K562 (cell line): ENCODE data around the gene OR10H3. TPM values are rescaled to one million over a fixed set of nuclear protein-coding genes. Genes with fewer than 3 reads are reported as not detected.

Experiments used
- ATAC-seq: fragments of 200-7000 bp; cut with Tn5 transposase; 3 replicates; pipeline ENCODE4 v1.9.1; 2020; ENCODE audit warnings: moderate library complexity
- Bru-seq: library from RNA; stranded (reverse); fragments of 400-500 nt; gene quantifications from one replicate; lab custom pipeline; 2021; lab: Mats Ljungman, UMichigan
- BruChase-seq, 2 experiments: library from RNA; stranded (reverse); fragments of 400-500 nt; gene quantifications; one replicate each; lab custom pipeline; 2021; lab: Mats Ljungman, UMichigan
- BruUV-seq: library from RNA; stranded (reverse); fragments of 400-500 nt; replicated peaks from 2 replicates; lab custom pipeline; 2021; lab: Mats Ljungman, UMichigan
- CTCF ChIA-PET: fragments of 300-600 bp; formaldehyde crosslinking; extraction: SDS; loops from one replicate; lab custom pipeline; 2021; ENCODE audit warnings: low intra/inter-chr PET ratio; lab: Yijun Ruan, JAX
- POLR2A ChIA-PET: fragments of 300-600, 350-650 bp; sonication (Branson Sonifier 250); formaldehyde crosslinking; extraction: SDS; loops from one replicate; lab custom pipeline; 2021; ENCODE audit warnings: antibody characterized with exemption, inconsistent platforms; lab: Yijun Ruan, JAX
- DNase-seq, 4 experiments: peaks; one replicate each; pipeline versions ENCODE4 v3.0.0 to v3.0.0-alpha.2; 2011 to 2018; ENCODE audit warnings: low spot score in 3 of 4, mixed read lengths in 3 of 4; ENCODE audit errors: extremely low read depth in 1 of 4
- FAIRE-seq: peaks from 2 replicates; lab custom pipeline; 2011; peaks lifted over from hg19 to GRCh38; lab: Jason Lieb, UNC
- H2AFZ ChIP-seq: 2 replicates; pipeline ENCODE4 v1.6.0; 2011; ENCODE audit warnings: low read depth, low read length, control low read depth, inconsistent platforms
- H3K27ac ChIP-seq: fragments of 200-600 bp; 3 replicates; pipeline ENCODE4 v1.8.0; 2011; ENCODE audit warnings: low read depth, mild to moderate bottlenecking, control low read depth, inconsistent platforms, low read length, moderate library complexity, mixed read lengths; ENCODE audit errors: extremely low read depth
- H3K27me3 ChIP-seq, 2 experiments: fragments of 300-600 bp in 1 of 2; 2 replicates in 1 of 2; 3 replicates in 1 of 2; pipeline versions ENCODE4 v1.6.0 to v1.8.0; 2011; ENCODE audit warnings: inconsistent platforms in 2 of 2, low read length in 2 of 2, mild to moderate bottlenecking in 1 of 2, mixed read lengths in 1 of 2, moderate library complexity in 1 of 2; ENCODE audit not compliant: control insufficient read depth in 2 of 2, insufficient read depth in 2 of 2
- H3K36me3 ChIP-seq: fragments of 300-600 bp; 3 replicates; pipeline ENCODE4 v1.8.0; 2011; ENCODE audit warnings: mild to moderate bottlenecking, low read length, inconsistent platforms; ENCODE audit not compliant: control insufficient read depth, insufficient read depth
- H3K4me1 ChIP-seq, 2 experiments: fragments of 200-600 bp in 1 of 2; replicated peaks in 1 of 2; 2 replicates in 1 of 2; 3 replicates in 1 of 2; pipeline versions ENCODE4 v1.5.1 to v1.8.0; 2011; ENCODE audit warnings: inconsistent platforms in 2 of 2, low read length in 2 of 2, mild to moderate bottlenecking in 1 of 2, mixed read lengths in 1 of 2, moderate library complexity in 1 of 2; ENCODE audit not compliant: control insufficient read depth in 2 of 2, insufficient read depth in 2 of 2
- H3K4me2 ChIP-seq: 2 replicates; pipeline ENCODE4 v1.6.1; 2011; ENCODE audit warnings: low read length, control low read depth, inconsistent platforms, mixed read lengths; ENCODE audit not compliant: insufficient read depth
- H3K4me3 ChIP-seq: fragments of 200-600 bp; sonication (generic), shearing (Covaris generic); 2 replicates; pipeline ENCODE4 v1.5.1; 2016; ENCODE audit warnings: control low read depth, inconsistent platforms
- H3K79me2 ChIP-seq: fragments of 200-600 bp; 3 replicates; pipeline ENCODE4 v1.8.0; 2011; ENCODE audit warnings: low read length, inconsistent platforms; ENCODE audit not compliant: control insufficient read depth, insufficient read depth
- H3K9ac ChIP-seq, 2 experiments: 2 replicates each; pipeline versions ENCODE4 v1.6.0 to v1.6.1; 2011; ENCODE audit warnings: low read depth in 2 of 2, low read length in 2 of 2, control low read depth in 1 of 2, inconsistent platforms in 1 of 2, mild to moderate bottlenecking in 1 of 2, mixed read lengths in 1 of 2; ENCODE audit not compliant: insufficient read depth in 1 of 2
- H3K9me1 ChIP-seq: one replicate; pipeline ENCODE4 v1.6.0; 2011; ENCODE audit warnings: inconsistent platforms, mild to moderate bottlenecking, low read length, moderate library complexity; ENCODE audit not compliant: control insufficient read depth, insufficient read depth
- H3K9me3 ChIP-seq: replicated peaks from 2 replicates; pipeline ENCODE4 v1.5.1; 2011; ENCODE audit warnings: low read depth, low read length, inconsistent platforms; ENCODE audit not compliant: control insufficient read depth, insufficient read depth
- H4K20me1 ChIP-seq: replicated peaks from 2 replicates; pipeline ENCODE4 v1.6.1; 2011; ENCODE audit warnings: low read length, inconsistent platforms, mixed read lengths; ENCODE audit not compliant: control insufficient read depth, insufficient read depth
- KDM4B ChIP-seq, 2 experiments: fragments of 450-650 bp in 1 of 2; sonication (generic) in 1 of 2; IDR thresholded peaks; 2 replicates each; pipeline ENCODE4 v1.6.1; 2016 to 2017; ENCODE audit warnings: borderline replicate concordance in 2 of 2, antibody characterized with exemption in 1 of 2, low read depth in 1 of 2, mild to moderate bottlenecking in 1 of 2
- WGBS: fragments of 100-300 bp; shearing (Covaris generic); methylation state at CpG from one replicate; pipeline ENCODE4 v1.1.6; 2016; ENCODE audit warnings: low coverage, mixed read lengths; ENCODE audit not compliant: insufficient coverage; ENCODE audit errors: missing lambda C conversion rate; 5-methylcytosine and 5-hydroxymethylcytosine counted together
- in situ Hi-C: fragments of 300-500 bp; cut with MboI; formaldehyde crosslinking; loops from 4 replicates; pipeline ENCODE4 v1.15.0; 2018; ENCODE audit warnings: inconsistent platforms, mixed read lengths
- intact Hi-C: fragments of 100-400 bp; cut with micrococcal nuclease; formaldehyde crosslinking; loops from 2 replicates; pipeline ENCODE4 v1.14.2; 2022
- long read RNA-seq, 3 experiments: library from polyadenylated mRNA in 2 of 3; library from RNA in 1 of 3; unstranded in 2 of 3; stranded (forward) in 1 of 3; transcript quantifications; one replicate each; pipeline ENCODE4 v2.0.0, GENCODE V29; 2019 to 2022
- polyA minus RNA-seq, 3 experiments: library from RNA; depleted of rRNA, polyadenylated mRNA; stranded (reverse); fragments of >200 nt; gene quantifications; 2 replicates each; pipeline ENCODE4 v1.2.3, GENCODE V29; 2011
- polyA plus RNA-seq, 8 experiments: library from polyadenylated mRNA; depleted of rRNA in 4 of 8; stranded (reverse) in 5 of 8; unstranded in 3 of 8; fragments of >200 nt; fragmentation: Nextera tagmentation in 2 of 8; fragmentation: Illumina TruSeq in 1 of 8; extraction: Ambion mirVana in 2 of 8; extraction: Trizol in 1 of 8; gene quantifications; 2 replicates each; pipeline versions ENCODE4 v1.2.1 to v1.2.3, GENCODE V29; 2011 to 2014; ENCODE audit warnings: inconsistent platforms in 1 of 8, missing spikeins in 1 of 8
- total RNA-seq, 7 experiments: library from RNA; depleted of rRNA in 6 of 7; stranded (reverse); fragments of >200 nt in 6 of 7; fragmentation: Illumina TruSeq in 2 of 7; extraction: Trizol in 2 of 7; gene quantifications; 2 replicates each; pipeline versions ENCODE4 v1.2.1 to v1.2.3, GENCODE V29; 2011 to 2021; ENCODE audit warnings: low replicate concordance in 1 of 7
- TF ChIP-seq, protein P1 (sequence below), 2 experiments: fragments of 450-650 bp in 1 of 2; sonication (generic) in 1 of 2; formaldehyde crosslinking in 1 of 2; IDR thresholded peaks in 1 of 2; conservative IDR thresholded peaks in 1 of 2; 2 replicates each; pipeline versions ENCODE4 v1.6.1 to v1.8.1; 2016 to 2023; ENCODE audit warnings: mild to moderate bottlenecking in 2 of 2, moderate library complexity in 2 of 2, inconsistent platforms in 1 of 2, missing genetic modification reagents in 1 of 2
- TF ChIP-seq, protein P2 (sequence below): sonication (generic); IDR thresholded peaks from 2 replicates; pipeline ENCODE4 v1.6.1; 2016

OR10H3 gene
- total RNA-seq (2011; cell fraction: chromatin; rRNA removed; ENCODE audit: low replicate concordance), result not detected in 2 replicates
- not detected in 2 replicates for total RNA-seq (2011; cell fraction: nucleolus; rRNA removed)
- total RNA-seq (2011; cell fraction: nucleoplasm; rRNA removed), result not detected in 2 replicates
- total RNA-seq (2014; rRNA removed) (not detected in 2 replicates), total RNA-seq (2014; rRNA removed; fragmentation: Illumina TruSeq; extraction: Trizol) (not detected in 2 replicates), total RNA-seq (2015; rRNA removed; fragmentation: Illumina TruSeq; extraction: Trizol) (not detected in 2 replicates), total RNA-seq (2021) (not detected in 2 replicates), polyA plus RNA-seq (2011; rRNA removed) (not detected in 2 replicates), polyA plus RNA-seq (2014; fragmentation: Illumina TruSeq; extraction: Trizol) (not detected in 2 replicates), polyA plus RNA-seq (2014; fragmentation: Nextera tagmentation; extraction: Ambion mirVana) (not detected), polyA plus RNA-seq (2014; rRNA removed) (not detected in 2 replicates), polyA minus RNA-seq (2011; rRNA and poly(A)+ RNA removed) (not detected in 2 replicates), Bru-seq, nascent RNA (not detected), BruChase-seq, experiment 1, labeled RNA remaining after a 2-hour chase (not detected), BruChase-seq, experiment 2, labeled RNA remaining after a 6-hour chase (not detected)
- polyA plus RNA-seq (2011; cell fraction: cytosol; rRNA removed), result not detected in 2 replicates
- not detected in 2 replicates for polyA plus RNA-seq (2011; cell fraction: nucleus; rRNA removed)
- polyA plus RNA-seq (2012), result not detected in 2 replicates
- polyA minus RNA-seq (2011; cell fraction: cytosol; rRNA and poly(A)+ RNA removed), result not detected in 2 replicates
- not detected in 2 replicates for polyA minus RNA-seq (2011; cell fraction: nucleus; rRNA and poly(A)+ RNA removed)
- long read RNA-seq, experiment 1, result 0 reads
- long read RNA-seq, experiment 2, result 0 reads
- long read RNA-seq, experiment 3, result 0 reads

DNA sequence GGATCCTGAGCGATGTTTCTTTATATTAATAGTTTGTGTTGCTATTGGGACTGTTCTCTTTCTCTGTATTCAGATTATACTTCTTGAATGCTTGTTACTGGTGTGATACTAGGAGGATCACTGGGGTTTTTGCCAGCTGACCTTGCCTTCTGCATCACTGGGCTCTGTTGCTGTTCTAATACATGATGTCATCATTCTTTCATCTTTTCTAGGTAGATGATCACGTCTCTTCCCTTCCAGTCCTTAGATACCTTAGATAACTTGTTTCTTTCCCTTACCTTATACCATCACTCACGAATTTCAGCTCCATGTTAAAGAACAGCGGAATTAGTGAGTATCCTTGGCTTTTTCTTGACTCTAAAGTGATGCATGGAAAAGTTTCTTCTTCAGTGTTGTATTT lies at the start of gene OR10H3:
OR10H3 (plus strand) TSS at position 264 of the 400 bp plus-strand sequence. CDS start 3,408 bp downstream, outside the sequence.
- no peaks in the 10 kb centered on the region for H4K20me1 ChIP-seq
- H3K27ac ChIP-seq, result no peak within 1 kb of the TSS
- ATAC-seq (no peak), FAIRE-seq (no peak), DNase-seq (no peak)
- H3K79me2 ChIP-seq, result no peaks in the 10 kb centered on the region
- no peaks in the 10 kb centered on the region for H3K9me3 ChIP-seq
- H3K4me3 ChIP-seq, result no peak within 1 kb of the TSS
- 1% methylated on average over 4 of the region's 4 CpGs for WGBS
- no peaks in the 10 kb centered on the region for H3K36me3 ChIP-seq
- intact Hi-C loops, result no loop called here
- ChIA-PET CTCF (no interaction called here), POLR2A (no interaction called here)
- TF ChIP-seq, protein P1, sequence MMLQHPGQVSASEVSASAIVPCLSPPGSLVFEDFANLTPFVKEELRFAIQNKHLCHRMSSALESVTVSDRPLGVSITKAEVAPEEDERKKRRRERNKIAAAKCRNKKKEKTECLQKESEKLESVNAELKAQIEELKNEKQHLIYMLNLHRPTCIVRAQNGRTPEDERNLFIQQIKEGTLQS (IDR thresholded peaks at IDR 0.05), result peak; percentile 34
- TF ChIP-seq, protein P1 (CRISPR knock-in tag; conservative IDR thresholded peaks at IDR 0.05), result no peak
- TF ChIP-seq, protein P2, sequence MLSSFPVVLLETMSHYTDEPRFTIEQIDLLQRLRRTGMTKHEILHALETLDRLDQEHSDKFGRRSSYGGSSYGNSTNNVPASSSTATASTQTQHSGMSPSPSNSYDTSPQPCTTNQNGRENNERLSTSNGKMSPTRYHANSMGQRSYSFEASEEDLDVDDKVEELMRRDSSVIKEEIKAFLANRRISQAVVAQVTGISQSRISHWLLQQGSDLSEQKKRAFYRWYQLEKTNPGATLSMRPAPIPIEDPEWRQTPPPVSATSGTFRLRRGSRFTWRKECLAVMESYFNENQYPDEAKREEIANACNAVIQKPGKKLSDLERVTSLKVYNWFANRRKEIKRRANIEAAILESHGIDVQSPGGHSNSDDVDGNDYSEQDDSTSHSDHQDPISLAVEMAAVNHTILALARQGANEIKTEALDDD, result no peak
- no peak for TF ChIP-seq KDM4B (IDR thresholded peaks at IDR 0.05; ENCODE audit: borderline replicate concordance in 2 of 2, low read depth in 1 of 2)
- in situ Hi-C loops, result no loop called here
- no peak within 1 kb of the TSS for H3K9ac ChIP-seq
- no peak within 1 kb of the TSS for H3K4me2 ChIP-seq
- no peaks in the 10 kb centered on the region for H3K4me1 ChIP-seq
- no peaks in the 10 kb centered on the region for H3K9me1 ChIP-seq
- BruUV-seq, result no TSS peak
- H2AFZ ChIP-seq, result no peak within 1 kb of the TSS
- no peaks in the 10 kb centered on the region for H3K27me3 ChIP-seq
